T-helper 1 cell treated with Interleukin-12 subunit alpha and Interleukin-12 subunit beta and Interleukin-4 antibody, amounts not matched to agents 30 ng/mL and 1 ng/mL, for 36 hours (primary cell): ENCODE measurements around the gene SOWAHD. TPM values are rescaled to one million over a fixed set of nuclear protein-coding genes. Genes with fewer than 3 reads are reported as not detected.
"Not testable (repeated sequence)": the region's sequence is repeated elsewhere in the genome, so short reads cannot be mapped to it uniquely, and the experiment has no call there.

Experiments used
- intact Hi-C: fragments of 100-400 bp; cut with micrococcal nuclease; formaldehyde crosslinking; loops from one replicate; pipeline ENCODE4 v1.15.1; 2024
- total RNA-seq: library from RNA; stranded (reverse); gene quantifications from 2 replicates; pipeline ENCODE4 v1.2.3, GENCODE V29; 2022

Gene SOWAHD, protein sequence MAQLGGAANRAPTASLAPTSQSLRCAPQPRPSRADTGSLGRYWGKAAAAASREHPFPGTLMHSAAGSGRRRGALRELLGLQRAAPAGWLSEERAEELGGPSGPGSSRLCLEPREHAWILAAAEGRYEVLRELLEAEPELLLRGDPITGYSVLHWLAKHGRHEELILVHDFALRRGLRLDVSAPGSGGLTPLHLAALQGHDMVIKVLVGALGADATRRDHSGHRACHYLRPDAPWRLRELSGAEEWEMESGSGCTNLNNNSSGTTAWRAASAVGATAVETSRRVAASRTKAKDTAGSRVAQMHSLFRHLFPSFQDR
- total RNA-seq = 1.9 and 2.2 TPM in 2 replicates

DNA sequence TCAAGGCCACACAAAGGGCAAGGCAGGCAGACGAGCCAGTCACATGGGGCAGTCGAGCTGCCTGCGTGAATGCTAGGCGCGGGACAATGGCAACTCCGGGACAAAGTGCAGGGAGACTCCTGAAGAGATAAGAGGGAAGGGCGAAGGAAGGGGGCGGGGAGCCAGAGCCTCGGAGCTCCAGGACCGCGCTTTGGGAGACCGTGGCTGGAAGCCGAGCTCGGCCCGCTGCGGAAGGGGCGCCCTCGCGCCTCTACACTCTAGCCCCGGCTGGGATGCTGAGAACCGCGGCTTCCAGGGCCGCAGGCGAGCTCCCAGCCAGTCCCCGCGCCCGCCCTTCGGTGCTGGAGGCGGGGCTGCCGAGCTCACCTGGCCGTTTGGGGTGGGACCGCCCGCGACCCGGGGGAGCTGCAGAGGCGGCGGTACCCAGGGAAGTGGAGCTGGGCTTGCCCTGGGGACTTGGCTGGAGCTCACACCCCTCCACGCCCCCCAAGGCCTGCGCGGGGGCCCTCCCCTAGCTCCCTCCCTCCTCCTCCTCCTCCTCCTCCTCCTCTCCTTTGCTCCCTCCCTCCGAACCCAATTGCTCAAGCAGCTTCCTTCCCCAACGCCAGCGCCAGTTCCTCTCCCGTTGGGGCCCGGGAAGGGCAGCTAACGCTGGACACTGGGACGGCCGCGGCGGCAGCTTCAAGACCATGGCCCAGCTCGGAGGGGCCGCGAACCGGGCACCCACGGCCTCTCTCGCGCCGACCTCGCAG lies at the start of gene SOWAHD:
Gene SOWAHD (plus strand): TSS at position 610 of the 752 bp plus-strand sequence. CDS start 80 bp downstream, at position 690.
- intact Hi-C loops = loop anchor here (2.0 kb wide), 2 partner anchors 75 to 289 kb away; partner anchors contain the start of gene SLC25A5

DNA sequence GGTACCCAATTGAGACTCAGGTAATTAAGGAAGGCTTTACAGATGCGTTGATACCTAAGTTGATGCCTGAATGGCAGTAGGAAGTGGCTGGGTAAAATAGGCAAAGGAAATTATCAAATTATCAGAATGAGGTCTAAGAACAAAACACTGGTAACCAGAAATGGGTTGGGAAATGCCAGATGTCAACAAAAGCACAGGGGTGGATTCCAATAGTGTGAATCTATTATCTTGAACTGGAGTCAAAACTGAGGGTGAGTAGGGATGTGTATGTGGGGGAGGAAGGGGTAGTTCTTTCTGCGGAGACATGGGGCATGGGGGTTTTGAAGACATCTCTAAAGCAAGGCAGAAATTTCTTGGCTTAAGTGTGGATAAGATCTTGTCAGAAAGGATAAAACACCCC lies 49.5 kb upstream of the SOWAHD start:
- intact Hi-C loops = no loop called here

DNA sequence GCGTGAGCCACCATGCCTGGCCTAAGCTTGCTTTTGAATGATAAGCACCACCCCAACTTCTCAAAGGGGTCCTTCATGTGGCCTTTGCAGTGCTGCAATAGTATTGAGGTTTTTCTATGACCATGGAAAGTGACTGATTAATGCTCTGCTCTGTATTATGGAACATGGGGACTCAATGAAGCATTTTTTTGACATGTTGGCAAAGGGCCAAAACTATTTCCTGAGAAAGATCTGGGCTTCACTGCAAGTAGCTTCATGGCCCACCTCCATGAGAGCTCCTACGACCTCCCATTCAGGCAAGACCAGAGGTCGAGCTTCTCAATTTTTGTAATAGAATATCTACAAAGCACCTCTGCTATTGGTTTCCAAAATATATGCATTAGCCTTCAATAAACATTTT lies 48.8 kb upstream of the SOWAHD start:
- intact Hi-C loops = no loop called here

DNA sequence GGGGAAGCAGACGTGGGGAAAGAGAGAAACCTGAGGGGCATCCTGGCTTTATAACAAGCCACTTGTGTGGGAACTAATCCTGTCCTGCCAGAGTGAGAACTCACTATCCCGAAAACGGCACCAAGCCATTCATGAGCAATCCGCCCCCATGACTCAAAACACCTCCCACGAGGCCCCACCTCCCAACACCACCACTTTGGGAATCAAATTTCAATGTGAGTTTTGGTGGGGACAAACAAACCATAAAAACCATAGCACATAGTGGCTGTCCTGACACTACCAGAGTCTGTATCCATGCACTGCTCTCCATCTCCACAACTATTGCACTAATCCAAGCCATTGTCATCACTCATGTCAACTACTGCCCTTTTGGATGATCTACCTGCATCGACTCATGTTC lies 36.9 kb upstream of the SOWAHD start:
- intact Hi-C loops = no loop called here

DNA sequence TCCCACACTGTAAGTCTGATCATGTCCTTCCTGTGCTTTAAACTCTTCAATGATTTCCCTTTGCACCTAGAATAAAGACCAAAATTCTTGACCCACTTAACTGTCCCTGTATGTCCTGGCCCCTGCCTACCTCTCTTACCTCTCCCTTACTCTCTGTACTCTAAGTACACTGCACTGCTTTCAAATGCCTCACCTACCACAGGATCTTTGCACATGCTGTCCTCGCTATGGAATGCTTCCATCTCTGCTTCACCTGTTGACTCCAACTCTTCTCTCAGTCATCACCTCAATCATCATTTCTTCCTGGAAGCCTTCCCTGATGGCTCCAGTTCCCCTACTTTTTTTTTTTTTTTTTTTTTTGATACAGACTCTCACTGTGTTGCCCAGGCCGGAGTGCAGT lies 36.5 kb upstream of the SOWAHD start:
- intact Hi-C loops = no loop called here

DNA sequence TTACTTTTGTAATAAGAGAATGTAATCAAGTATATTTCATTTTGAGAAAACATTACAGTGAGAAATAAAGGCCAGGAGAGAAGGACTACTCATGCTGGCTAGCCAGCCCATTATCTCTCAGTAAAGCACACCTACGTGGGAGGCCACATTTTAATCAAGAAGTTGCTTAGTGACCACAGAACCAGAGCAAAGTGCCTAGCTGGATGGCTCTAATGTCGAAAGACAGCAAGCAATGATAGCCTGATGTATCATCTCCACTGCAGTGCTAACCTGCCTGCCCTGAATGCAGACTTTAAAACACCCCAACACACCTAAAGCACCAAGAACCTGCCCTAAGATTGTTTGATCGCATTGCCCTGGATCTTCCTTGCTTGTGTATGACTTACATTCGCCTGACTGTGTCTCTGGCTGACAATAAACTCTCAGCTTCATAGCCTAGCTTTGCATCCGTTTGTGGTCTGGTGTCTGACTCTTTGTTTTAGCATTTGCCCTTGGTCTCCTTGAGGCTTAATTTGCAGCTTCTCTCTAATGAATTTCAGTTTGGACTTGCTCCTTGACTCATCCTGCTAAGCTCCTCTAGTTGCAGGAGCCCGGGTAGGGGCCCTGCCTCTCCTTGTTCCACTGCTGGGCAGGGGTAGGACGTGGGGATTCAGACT lies 31.4 kb upstream of the SOWAHD start:
- intact Hi-C loops = no loop called here

DNA sequence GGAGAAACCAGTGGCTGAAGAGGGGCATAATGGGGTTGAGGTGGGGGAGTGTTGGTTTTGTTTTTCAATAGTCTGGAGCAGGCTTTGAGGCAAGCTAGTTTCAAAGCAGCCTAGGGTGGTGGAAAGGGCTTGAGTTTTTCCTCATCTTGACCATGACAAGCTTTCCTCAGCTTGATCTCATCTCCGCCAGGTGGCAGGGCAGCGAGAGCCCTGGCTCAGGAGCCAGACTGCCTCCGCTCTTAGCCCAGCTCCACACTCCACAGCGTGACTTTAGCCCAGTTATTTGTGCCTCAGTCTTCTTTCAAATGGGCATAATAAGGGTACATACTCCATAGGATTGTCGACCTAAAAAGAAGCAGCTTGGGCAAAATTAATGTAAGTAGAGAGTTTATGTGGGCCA lies 29.9 kb upstream of the SOWAHD start:
- intact Hi-C loops = no loop called here

DNA sequence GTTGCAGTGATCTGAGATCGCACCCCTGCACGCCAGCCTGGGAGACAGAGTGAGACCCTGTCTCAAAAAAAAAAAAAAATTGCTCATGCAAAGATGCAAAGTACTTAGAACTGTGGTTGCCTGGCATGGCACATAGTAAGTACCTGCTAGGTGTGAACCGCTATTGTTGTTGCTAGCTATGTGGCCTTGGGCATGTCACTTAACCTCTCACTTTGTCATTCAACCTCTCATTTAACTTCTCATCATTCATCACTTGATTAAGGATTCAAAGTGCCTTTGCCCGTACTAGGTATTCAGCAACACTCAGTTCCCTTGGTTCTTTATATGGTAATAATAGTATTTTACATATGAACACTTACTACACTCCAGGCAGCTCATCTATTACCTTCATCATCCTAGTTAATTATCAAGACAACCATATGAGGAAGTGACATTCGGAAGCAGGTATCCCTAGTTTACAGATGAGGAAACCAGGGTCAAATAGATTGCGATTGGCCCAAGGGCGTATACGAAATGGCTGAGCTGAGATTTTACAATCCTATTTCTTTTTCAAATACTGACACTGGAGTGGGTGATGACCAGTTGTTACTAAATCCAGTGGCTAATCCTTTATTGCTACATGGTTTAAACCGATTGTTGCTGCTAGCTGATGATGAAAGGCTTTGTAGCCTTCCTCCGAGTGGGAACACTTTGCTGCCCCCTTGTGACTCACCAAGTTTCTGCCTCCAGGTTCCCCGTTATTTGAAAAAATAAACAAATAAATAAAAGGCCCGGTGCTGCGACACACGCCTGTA lies 28.8 kb upstream of the SOWAHD start:
- intact Hi-C loops = loop anchor here (1.0 kb wide), 8 partner anchors 24 to 330 kb away; partner anchors contain the start of genes NKRF and SLC25A43

DNA sequence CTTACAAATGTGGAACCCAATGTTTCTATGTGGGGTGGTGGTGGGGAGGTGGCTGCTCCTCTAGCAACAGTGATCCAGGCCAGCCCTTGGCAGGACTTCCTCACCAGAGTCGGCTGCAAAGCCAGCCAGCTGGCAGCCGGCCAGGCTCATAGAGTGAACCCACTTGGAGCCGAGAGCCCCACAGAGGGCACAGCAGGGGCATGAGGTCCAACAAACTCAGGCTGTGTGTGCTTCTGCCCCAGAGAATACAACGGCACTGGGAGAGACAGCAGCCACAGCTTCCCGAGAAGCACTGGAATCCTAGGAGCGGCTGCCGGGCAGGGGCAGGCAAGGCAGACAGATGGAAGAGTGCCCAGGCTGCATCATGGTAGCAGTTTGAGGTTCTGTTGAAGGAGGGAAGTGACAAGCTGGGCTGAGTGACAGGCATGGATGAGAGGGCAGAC lies 23.5 kb upstream of the SOWAHD start:
- intact Hi-C loops = no loop called here

DNA sequence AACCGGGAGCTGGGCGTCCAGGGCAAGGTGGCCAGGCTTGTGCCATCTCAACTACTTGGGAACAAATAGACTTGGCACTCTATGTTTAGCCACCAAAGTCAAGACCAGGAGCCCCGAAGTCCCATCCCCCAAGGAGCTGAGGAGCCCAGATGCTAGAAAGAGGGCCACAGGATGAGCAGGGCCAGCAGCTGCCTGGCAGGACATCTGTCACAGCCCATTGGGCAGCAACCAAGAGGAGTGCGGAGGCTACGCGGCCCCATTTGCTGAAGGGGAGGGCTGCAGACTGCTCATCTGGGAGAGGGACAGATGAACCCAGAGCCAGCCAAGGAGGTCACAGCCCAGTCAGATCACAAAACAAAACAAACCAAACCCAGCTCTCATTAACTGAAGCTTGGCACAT lies 22.9 kb upstream of the SOWAHD start:
- intact Hi-C loops = no loop called here

DNA sequence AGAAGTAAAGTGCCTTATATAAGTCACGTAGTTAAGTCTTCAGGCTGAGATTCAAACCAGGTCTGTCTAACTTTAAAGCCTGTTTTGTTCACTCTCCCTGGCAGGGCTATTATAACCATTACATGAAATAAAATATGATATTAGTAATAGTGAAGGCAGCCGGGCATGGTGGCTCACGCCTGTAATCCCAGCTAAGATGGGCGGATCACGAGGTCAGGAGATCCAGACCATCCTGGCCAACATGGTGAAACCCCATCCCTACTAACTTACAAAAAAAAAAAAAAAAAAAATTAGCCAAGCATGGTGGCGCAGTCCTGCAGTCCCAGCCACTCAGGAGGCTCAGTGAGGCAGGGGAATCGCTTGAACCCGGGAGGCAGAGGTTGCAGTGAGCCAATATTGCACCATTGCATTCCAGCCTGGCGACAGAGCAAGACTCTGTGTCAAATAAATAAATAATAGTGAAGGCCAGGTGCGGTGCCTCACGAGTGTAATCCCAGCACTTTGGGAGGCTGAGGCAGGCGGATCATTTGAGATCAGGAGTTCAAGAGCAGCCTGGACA lies 22.1 kb upstream of the SOWAHD start:
- intact Hi-C loops = no loop called here

DNA sequence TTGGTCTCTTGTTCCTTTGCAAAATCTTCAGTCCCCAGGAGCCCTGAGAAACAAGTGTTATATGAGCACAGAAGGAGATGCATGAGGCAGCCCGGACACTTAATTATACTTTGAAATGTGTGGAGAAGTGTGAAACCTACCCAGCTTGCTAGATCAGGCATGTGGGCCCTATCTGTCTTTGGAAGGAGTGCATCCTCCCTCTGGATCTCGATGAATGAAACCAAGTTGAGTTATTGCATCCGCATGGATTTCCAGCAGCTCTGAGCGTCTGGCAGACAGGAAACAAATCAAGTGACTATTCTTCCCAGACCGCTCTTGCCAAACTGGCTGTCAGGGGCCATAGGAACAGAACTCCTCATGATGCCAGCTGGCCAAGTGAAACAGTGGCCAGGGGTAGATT lies 19.6 kb upstream of the SOWAHD start:
- intact Hi-C loops = no loop called here

DNA sequence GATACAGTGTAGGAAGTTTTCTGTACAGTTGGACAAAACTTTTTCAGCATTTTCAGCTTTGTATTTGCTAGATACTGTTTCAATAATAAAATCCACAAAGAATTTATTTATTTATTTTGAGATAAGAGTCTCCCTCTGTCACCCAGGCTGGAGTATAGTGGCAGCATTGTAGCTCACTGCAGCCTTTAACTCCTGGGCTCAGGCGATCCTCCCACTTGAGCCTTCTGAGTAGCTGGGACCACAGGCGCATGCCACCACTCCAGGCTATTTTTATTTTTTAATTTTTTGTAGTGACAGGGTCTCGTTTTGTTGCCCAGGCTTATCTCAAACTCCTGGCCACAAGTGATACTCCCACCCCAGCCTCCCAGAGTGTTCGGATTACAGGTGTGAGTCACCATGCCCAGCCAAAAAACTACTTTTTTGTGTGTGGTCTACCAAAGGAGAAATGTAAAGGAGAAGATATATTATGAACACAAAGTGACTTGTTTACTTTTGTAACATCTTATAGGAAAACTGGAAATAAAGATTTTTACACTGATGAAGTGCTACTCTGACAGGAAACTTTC lies 13.0 kb upstream of the SOWAHD start:
- intact Hi-C loops = no loop called here

DNA sequence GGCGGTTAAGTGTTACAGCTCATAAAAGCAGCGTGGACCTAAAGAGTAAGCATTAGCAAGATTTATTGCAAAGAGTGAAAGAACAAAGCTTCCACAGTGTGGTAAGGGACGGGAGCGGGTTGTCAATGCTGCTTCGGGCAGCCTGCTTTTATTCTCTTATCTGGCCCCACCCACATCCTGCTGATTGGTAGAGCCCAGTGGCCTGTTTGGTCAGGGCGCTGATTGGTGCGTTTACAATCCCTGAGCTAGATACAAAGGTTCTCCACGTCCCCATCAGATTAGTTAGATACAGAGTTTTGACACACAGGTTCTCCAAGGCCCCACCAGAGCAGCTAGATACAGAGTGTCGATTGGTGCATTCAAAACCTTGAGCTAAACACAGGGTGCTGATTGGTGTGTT lies 8.3 kb upstream of the SOWAHD start:
- intact Hi-C loops = not testable (repeated sequence)

DNA sequence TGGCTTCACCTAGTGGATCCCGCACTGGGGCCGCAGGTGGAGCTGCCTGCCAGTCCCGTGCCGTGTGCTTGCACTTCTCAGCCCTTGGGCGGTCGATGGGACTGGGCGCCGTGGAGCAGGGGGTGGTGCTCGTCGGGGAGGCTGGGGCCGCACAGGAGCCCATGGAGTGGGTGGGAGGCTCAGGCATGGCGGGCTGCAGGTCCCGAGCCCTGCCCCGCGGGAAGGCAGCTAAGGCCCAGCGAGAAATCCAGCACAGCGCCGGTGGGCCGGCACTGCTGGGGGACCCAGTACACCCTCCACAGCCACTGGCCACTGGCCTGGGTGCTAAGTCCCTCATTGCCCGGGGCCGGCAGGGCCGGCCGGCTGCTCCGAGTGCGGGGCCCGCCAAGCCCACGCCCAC lies 7.6 kb upstream of the SOWAHD start:
- intact Hi-C loops = not testable (repeated sequence)

DNA sequence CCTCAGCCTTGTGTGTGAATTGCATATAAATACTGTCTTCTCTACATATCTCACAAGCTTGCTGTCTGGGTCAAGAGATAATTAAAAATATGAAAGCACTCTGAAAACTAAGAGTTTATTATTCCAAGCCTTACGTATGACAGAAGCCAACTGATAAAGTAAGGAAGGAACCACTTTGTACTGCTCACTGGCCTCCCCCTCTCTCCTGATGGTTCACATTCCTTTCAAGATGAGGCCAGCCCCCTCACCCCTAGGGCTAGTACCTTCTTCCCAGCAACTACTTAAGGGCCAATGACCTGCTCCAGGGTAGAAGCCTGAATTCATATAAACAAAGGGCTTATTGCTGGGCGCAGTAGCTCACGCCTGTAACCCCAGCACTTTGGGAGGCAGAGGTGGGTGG lies 5.4 kb upstream of the SOWAHD start:
- intact Hi-C loops = loop anchor here (1.0 kb wide), 6 partner anchors 23 to 237 kb away; partner anchors contain the start of genes NKRF and SEPTIN6

DNA sequence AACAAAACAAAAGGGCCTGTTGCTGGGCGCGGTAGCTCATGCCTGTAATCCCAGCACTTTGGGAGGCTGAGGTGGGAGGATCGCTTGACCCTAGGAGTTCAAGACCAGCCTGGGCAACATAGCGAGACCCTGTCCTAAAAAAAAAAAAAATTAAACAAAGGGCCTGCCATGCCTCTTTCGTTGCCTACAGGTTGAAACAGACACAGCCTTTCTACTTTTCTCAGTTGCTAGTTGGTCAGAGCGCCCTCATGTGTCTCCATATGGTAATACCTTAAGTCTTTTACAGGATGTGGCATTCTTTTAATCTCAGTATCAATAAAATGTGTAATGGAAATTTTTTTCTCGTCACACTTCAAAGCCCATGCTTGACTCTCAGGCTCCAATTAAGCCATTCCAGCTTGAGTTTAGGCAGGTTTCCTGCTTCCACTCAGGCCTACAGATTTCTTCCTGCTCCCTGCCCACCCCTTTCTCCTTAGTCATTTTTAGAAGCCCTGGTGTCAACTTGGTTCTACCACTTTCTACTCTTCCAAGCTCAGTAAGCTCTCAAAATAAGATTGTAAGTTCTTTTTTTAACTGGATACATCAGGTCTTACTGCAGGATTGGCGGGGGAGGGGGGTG lies 4.6 kb upstream of the SOWAHD start:
- intact Hi-C loops = loop anchor here (1.0 to 2.0 kb wide), 7 partner anchors 23 to 237 kb away; partner anchors contain the start of genes NKRF and SEPTIN6

DNA sequence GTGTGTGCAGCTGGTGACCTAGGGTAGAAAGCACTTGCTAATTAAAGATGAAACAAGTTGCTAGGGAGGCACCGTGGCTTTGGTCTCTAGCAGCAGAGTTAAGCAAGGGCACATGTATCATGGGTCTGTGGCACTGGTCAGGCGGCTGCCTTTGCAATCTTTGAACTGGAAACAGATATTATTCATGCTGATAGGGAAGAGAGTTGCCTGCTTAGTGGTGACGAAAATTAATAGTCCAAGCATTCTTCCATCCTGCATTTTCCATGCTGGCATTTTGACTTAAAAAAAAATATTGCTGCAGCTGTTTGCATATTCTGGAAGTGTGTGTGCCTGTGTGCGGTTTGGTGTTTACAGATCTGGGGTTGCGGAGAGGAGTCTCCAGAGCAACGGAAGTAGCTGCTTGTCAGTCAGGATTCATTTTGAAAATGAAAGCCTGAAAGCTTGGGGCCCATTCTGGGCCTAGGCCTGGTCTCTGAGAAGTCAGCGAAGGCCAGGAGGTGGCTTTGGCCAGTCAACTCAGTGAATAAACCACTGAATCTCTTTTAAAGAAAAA lies 2.3 kb upstream of the SOWAHD start:
- intact Hi-C loops = loop anchor here (1.0 to 2.0 kb wide), 6 partner anchors 35 to 287 kb away; partner anchors contain the start of genes NDUFA1, RNF113A, RPL39 and SLC25A5

DNA sequence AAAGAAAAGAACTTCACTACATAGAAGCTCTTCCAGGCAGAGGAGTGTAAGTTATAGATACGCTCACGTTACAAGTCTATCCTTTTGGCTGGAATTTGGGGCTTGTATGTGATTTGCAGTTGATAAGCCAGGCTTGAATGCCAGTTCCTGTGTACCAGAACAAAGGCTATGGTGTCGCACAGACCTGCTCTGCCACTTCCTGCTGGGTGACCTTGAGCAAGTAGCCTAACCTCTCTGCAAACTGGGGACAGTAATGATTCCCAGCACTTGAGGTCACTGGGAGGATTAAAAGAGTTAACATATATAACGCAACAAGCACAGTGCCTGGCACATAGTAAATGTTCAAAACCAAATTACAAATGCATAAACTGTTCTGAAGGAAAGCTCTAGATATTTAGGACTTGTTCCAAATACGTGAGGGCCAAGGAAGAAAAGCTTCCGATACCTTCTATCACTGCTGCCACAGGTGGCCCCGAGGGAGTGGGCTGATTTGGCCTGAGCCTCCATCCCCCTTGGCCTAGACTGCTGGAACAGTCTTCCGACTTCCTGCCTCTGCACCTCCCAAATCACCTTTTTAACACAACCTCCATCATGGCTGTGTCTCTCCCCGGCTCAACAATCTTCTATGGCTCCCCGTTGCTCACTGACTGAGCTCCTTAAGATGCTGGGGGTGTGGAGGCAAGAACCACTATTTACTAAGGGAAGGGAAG lies 1.3 kb upstream of the SOWAHD start:
- intact Hi-C loops = loop anchor here (1.0 to 2.0 kb wide), 4 partner anchors 34 to 288 kb away; partner anchors contain the start of genes RPL39 and SLC25A5
